Large intestine (tissue), 3 donors: Measurements from ENCODE around the gene SLC25A21. TPM values are rescaled to one million over a fixed set of nuclear protein-coding genes. Genes with fewer than 3 reads are reported as not detected.

Experiments
- DNase-seq, 2 donors: peaks; one replicate each; pipeline versions ENCODE4 v3.0.0 to v3.0.0-alpha.2; 2013
- H3K27ac ChIP-seq: one replicate; pipeline ENCODE4 v1.5.1; 2013; ENCODE audit warnings: low read length
- H3K27me3 ChIP-seq: 2 replicates; pipeline ENCODE4 v1.6.1; 2013; ENCODE audit warnings: low read length; ENCODE audit not compliant: control insufficient read depth, insufficient read depth
- H3K36me3 ChIP-seq: 2 replicates; pipeline ENCODE4 v1.6.1; 2013; ENCODE audit warnings: low read length; ENCODE audit not compliant: control insufficient read depth, insufficient read depth
- H3K4me1 ChIP-seq: one replicate; pipeline ENCODE4 v1.6.1; 2013; ENCODE audit warnings: low read length; ENCODE audit not compliant: control insufficient read depth, insufficient read depth
- H3K4me3 ChIP-seq: one replicate; pipeline ENCODE4 v1.5.1; 2013; ENCODE audit warnings: low read length
- H3K9me3 ChIP-seq: one replicate; pipeline ENCODE4 v1.6.1; 2013; ENCODE audit warnings: mild to moderate bottlenecking, low read depth, low read length, moderate library complexity; ENCODE audit not compliant: control insufficient read depth
- WGBS: methylation state at CpG from one replicate; pipeline ENCODE4 v1.1.5; 2013; ENCODE audit warnings: low lambda C conversion rate; ENCODE audit not compliant: insufficient coverage; 5-methylcytosine and 5-hydroxymethylcytosine counted together
- polyA plus RNA-seq: library from polyadenylated mRNA; unstranded; fragments of 120-200 nt; gene quantifications from one replicate; pipeline ENCODE4 v1.2.1, GENCODE V29; 2013

Gene SLC25A21
- polyA plus RNA-seq, 1 donor: 0.58 TPM

DNA sequence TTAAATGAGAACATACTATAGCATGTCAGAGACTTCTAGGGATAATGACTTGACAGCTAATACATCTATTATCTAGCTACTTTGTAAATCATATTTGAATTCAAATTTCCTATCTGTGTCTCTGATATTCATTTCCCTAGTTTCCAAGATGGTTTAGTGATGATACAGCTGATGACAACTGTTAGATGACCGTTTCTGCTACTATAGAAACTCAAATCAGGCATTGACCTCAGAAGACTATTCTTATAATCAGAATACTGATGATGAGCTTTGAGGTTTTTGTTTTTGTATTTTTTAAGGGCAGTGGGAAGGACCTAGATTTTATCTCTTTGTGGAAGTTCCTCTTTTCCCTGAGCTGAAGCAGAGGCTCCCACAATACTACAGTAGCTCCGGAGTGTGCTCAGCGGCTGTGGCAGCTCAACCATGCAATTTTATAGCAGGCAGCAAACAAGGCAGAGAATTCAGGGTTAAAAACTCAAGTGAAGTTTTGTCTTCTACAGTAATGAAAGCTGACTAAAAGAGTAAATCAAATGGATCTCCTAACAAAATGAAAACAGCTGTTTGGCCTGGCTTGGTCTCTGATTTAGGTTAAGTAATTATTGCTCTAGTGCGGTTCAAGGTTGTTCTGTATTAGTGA lies 145.1 kb downstream of the SLC25A21 start:
- no peak overlapping the region for H3K4me3 ChIP-seq
- H3K27me3 ChIP-seq: no peaks in the 10 kb centered on the region
- H3K4me1 ChIP-seq: no peaks in the 10 kb centered on the region
- WGBS: 80% methylated on average over 1 of the region's 4 CpGs
- H3K36me3 ChIP-seq: no peaks in the 10 kb centered on the region
- DNase-seq: no peak
- no peaks in the 10 kb centered on the region for H3K9me3 ChIP-seq
- no peak overlapping the region for H3K27ac ChIP-seq

DNA sequence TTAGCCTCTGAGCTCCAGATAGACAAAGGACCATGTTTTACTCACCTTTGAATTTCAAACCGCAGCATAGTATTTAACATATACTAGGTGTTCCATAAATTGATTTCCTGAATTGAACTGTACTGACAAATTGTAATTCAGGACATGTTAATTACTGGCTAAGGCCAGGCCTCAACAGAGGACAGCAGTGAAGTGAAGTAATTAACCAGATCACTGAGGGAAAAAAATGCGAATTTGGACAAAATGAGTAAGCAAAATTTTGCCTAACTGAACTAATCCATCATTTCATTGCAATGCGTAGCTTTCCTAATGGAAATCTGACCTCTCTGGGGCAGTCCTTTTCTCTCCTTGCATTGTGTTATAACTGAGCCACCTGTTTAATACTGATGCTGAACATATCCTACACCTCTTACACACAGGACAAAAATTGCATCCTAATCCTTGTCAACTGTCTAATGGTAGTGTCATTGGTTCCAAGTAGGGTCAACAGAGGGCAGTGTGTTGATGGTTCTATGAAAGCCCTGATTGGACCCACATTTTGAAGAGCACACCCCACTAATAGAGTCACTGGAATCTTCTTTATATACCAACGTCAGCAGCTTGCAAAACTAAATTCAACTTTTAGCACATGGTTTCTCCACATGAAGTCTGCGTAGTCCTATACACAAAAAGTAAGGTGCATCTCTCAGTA lies 148.4 kb downstream of the SLC25A21 start:
- H3K4me1 ChIP-seq: no peaks in the 10 kb centered on the region
- no peaks in the 10 kb centered on the region for H3K36me3 ChIP-seq
- H3K27me3 ChIP-seq: no peaks in the 10 kb centered on the region
- no peak overlapping the region for H3K4me3 ChIP-seq
- no peaks in the 10 kb centered on the region for H3K9me3 ChIP-seq
- H3K27ac ChIP-seq: no peak overlapping the region
- peak in 1 of 2 donors; percentile 1 for DNase-seq
- WGBS: no CpG with 5 or more reads among the region's 5 CpGs

- Histone ChIP-seq H3K4me3 (no peak overlapping the region), H3K27me3 (no peaks in the 10 kb centered on the region), H3K27ac (no peak overlapping the region), H3K36me3 (no peaks in the 10 kb centered on the region), H3K4me1 (no peaks in the 10 kb centered on the region), H3K9me3 (no peaks in the 10 kb centered on the region)
- DNase-seq: no peak
- 86% methylated on average over 1 of the region's 1 CpG for WGBS
Observed at GRCh38 chr14:37021390-37021789, 151.0 kb downstream of the SLC25A21 start.

GRCh38 chr14:37019488-37019887 lies 152.9 kb downstream of the SLC25A21 start:
- Histone ChIP-seq H3K36me3 (no peaks in the 10 kb centered on the region), H3K4me3 (no peak overlapping the region), H3K9me3 (no peaks in the 10 kb centered on the region), H3K27ac (no peak overlapping the region), H3K27me3 (no peaks in the 10 kb centered on the region), H3K4me1 (no peaks in the 10 kb centered on the region)
- 87% methylated on average over 1 of the region's 1 CpG for WGBS
- no peak for DNase-seq

GRCh38 chr14:37018571-37019240 lies 153.7 kb downstream of the SLC25A21 start:
- Histone ChIP-seq H3K4me3 (no peak overlapping the region), H3K27ac (no peak overlapping the region), H3K27me3 (no peaks in the 10 kb centered on the region), H3K4me1 (no peaks in the 10 kb centered on the region), H3K36me3 (no peaks in the 10 kb centered on the region), H3K9me3 (no peaks in the 10 kb centered on the region)
- 80% methylated on average over 2 of the region's 3 CpGs for WGBS
- DNase-seq: no peak

DNA sequence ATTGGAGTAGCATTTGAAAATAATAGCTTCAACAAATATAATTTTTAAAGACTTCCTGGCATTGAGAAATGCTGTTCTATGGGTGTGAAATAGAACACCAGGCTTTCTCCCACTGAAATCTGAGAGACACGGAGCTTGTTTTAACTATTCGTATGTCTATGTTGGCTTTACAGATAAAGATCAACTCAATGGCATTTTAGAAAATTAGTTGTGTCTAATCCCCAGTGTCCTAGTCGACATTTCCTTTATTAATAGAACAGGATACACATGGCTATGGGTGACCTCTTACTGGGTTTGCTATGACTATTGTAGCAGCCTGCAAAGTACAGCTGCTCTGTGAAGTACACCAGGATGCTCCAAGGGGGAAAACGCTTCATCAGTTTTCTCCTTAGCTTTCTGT lies 159.3 kb downstream of the SLC25A21 start:
- no peaks in the 10 kb centered on the region for H3K36me3 ChIP-seq
- no CpG with 5 or more reads among the region's 4 CpGs for WGBS
- no peaks in the 10 kb centered on the region for H3K9me3 ChIP-seq
- no peak overlapping the region for H3K27ac ChIP-seq
- H3K27me3 ChIP-seq: no peaks in the 10 kb centered on the region
- DNase-seq: no peak
- H3K4me3 ChIP-seq: no peak overlapping the region
- no peaks in the 10 kb centered on the region for H3K4me1 ChIP-seq

GRCh38 chr14:36998686-36999085 lies 173.7 kb downstream of the SLC25A21 start:
- no peak for DNase-seq
- no peak overlapping the region for H3K4me3 ChIP-seq
- H3K9me3 ChIP-seq: no peaks in the 10 kb centered on the region
- no peaks in the 10 kb centered on the region for H3K27me3 ChIP-seq
- H3K4me1 ChIP-seq: no peaks in the 10 kb centered on the region
- no CpG with 5 or more reads among the region's 1 CpG for WGBS
- no peaks in the 10 kb centered on the region for H3K36me3 ChIP-seq
- no peak overlapping the region for H3K27ac ChIP-seq

- H3K4me3 ChIP-seq: no peak overlapping the region
- no peaks in the 10 kb centered on the region for H3K36me3 ChIP-seq
- no peaks in the 10 kb centered on the region for H3K27me3 ChIP-seq
- no peak overlapping the region for H3K27ac ChIP-seq
- no peak for DNase-seq
- WGBS: 0% methylated on average over 1 of the region's 4 CpGs
- H3K9me3 ChIP-seq: no peaks in the 10 kb centered on the region
- H3K4me1 ChIP-seq: no peaks in the 10 kb centered on the region
Observed at GRCh38 chr14:36997843-36998242, 174.6 kb downstream of the SLC25A21 start.

GRCh38 chr14:36996857-36997590 lies 175.4 kb downstream of the SLC25A21 start:
- no peaks in the 10 kb centered on the region for H3K27me3 ChIP-seq
- no peak overlapping the region for H3K4me3 ChIP-seq
- no peak for DNase-seq
- no peaks in the 10 kb centered on the region for H3K36me3 ChIP-seq
- no peaks in the 10 kb centered on the region for H3K9me3 ChIP-seq
- 100% methylated on average over 1 of the region's 5 CpGs for WGBS
- H3K27ac ChIP-seq: no peak overlapping the region
- no peaks in the 10 kb centered on the region for H3K4me1 ChIP-seq

- 69% methylated on average over 2 of the region's 4 CpGs for WGBS
- H3K27ac ChIP-seq: no peak overlapping the region
Observed at GRCh38 chr14:36996133-36996856, 176.1 kb downstream of the SLC25A21 start.

More at GRCh38 chr14:36996133-36996856, 176.1 kb downstream of the SLC25A21 start:
- Histone ChIP-seq H3K4me1 (no peaks in the 10 kb centered on the region), H3K9me3 (no peaks in the 10 kb centered on the region), H3K27me3 (no peaks in the 10 kb centered on the region), H3K36me3 (no peaks in the 10 kb centered on the region), H3K4me3 (no peak overlapping the region)
- no peak for DNase-seq
